ENCODE data around the gene MTHFD1L.

GRCh38 chr6:150932996-150933395 is 67.5 kb downstream of the MTHFD1L start:
- TF ChIP-seq CTCF (IDR thresholded peaks at IDR 0.05 in 4 of 5, conservative IDR thresholded peaks at IDR 0.05 in 1 of 5) (no peak), POLR2A (IDR thresholded peaks at IDR 0.05) (no peak)
